ENCODE measurements around the gene RELN. TPM values are rescaled to one million over a fixed set of nuclear protein-coding genes. Genes with fewer than 3 reads are reported as not detected.

The RELN gene
- total RNA-seq, 1 experiment from 2014 or later, result 0.10 TPM

DNA sequence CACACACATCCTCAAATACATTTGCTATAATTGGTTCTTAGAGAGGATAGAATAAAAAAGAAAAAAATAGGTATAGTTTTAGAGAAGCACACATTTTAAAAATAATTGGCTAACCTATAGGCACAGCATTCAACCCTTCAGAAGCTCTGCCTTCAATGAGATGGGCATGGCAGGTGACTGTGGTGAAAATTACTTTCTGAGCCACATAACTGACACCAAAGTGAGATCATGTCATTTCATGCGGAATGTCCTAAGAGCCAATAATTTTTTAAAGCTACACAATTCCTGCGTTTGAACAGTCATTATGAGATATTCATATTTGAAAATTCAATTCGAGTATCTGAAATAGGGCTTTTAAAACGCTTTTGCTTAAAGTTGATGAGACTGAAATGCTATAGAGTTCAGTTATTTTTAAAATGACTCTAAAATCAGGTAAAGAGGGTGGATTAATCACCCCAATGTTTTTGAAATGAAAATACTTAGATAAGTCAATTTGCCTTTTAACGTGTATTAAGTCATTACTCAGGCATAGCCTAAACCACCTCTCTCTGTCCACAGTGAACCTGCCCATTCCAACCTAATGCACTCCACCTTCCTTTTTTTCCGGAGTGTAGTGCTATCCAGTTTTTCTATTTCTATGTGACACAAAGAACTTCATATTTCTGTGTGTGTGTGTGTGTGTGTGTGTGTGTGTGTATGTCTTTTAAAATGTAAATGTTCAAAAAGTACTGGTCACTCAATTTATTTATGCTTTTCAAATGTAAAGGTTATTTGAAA is 6.1 kb downstream of the RELN start:
- TF ChIP-seq POLR2AphosphoS5 (IDR thresholded peaks at IDR 0.05; ENCODE audit: low read depth, low read length), result no peak
- TF ChIP-seq, protein P1, sequence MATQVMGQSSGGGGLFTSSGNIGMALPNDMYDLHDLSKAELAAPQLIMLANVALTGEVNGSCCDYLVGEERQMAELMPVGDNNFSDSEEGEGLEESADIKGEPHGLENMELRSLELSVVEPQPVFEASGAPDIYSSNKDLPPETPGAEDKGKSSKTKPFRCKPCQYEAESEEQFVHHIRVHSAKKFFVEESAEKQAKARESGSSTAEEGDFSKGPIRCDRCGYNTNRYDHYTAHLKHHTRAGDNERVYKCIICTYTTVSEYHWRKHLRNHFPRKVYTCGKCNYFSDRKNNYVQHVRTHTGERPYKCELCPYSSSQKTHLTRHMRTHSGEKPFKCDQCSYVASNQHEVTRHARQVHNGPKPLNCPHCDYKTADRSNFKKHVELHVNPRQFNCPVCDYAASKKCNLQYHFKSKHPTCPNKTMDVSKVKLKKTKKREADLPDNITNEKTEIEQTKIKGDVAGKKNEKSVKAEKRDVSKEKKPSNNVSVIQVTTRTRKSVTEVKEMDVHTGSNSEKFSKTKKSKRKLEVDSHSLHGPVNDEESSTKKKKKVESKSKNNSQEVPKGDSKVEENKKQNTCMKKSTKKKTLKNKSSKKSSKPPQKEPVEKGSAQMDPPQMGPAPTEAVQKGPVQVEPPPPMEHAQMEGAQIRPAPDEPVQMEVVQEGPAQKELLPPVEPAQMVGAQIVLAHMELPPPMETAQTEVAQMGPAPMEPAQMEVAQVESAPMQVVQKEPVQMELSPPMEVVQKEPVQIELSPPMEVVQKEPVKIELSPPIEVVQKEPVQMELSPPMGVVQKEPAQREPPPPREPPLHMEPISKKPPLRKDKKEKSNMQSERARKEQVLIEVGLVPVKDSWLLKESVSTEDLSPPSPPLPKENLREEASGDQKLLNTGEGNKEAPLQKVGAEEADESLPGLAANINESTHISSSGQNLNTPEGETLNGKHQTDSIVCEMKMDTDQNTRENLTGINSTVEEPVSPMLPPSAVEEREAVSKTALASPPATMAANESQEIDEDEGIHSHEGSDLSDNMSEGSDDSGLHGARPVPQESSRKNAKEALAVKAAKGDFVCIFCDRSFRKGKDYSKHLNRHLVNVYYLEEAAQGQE (IDR thresholded peaks at IDR 0.05; ENCODE audit: insufficient read depth in 1 of 2, low read depth in 2 of 2, low read length in 1 of 2), result no peak
- no peak for ATAC-seq
- no peak for DNase-seq (ENCODE audit: low read depth, low spot score)
- H3K36me3 ChIP-seq (ENCODE audit: control insufficient read depth, insufficient read depth, low read length), result no peaks in the 10 kb centered on the region
- BruUV-seq (replicated peaks), result no TSS peak
- no peaks in the 10 kb centered on the region for H3K9me3 ChIP-seq (ENCODE audit: control insufficient read depth, insufficient read depth, low read depth, low read length)
- H3K27me3 ChIP-seq (ENCODE audit: control insufficient read depth, insufficient read depth, low read length), result peaks cover 17% of the 10 kb centered on the region
- no peaks in the 10 kb centered on the region for H3K4me1 ChIP-seq (ENCODE audit: control insufficient read depth, insufficient read depth, low read length)
- no peak overlapping the region for H3K27ac ChIP-seq (ENCODE audit: low read length)
- CTCF ChIA-PET, result no interaction called here
- in situ Hi-C loops (cut with HindIII; ENCODE audit: low pct_unique_long_range_greater_than_20kb, low sequenced_read_pairs), result no loop called here
- intact Hi-C loops (cut with micrococcal nuclease; ENCODE audit: unreplicated experiment), result no loop called here
- POLR2A ChIA-PET, result no interaction called here
- H3K4me3 ChIP-seq (ENCODE audit: low read depth in 2 of 2, low read length in 2 of 2), result no peak overlapping the region

DNA sequence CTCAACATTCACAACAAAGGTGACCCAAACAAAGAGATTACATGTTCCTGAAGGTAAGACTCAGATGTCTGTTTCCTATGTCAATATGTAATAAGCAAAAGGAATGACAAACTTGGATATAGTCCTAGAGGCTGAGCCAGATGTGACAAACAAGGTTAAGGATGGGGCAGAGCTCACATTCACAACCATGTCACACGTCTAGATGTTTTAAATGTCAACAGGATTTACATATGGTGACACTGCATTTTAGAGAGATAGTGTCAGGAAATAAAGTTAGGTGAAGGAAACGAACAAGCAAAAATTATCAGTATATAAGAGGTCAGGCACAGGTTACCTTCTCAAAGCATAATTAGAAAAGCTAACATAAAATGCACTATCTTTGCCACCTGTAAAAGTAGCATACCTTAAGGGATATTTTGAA is 8.4 kb downstream of the RELN start:
- ATAC-seq, result no peak
- Histone ChIP-seq H3K27ac (ENCODE audit: low read length) (no peak overlapping the region), H3K4me1 (ENCODE audit: control insufficient read depth, insufficient read depth, low read length) (no peaks in the 10 kb centered on the region), H3K9me3 (ENCODE audit: control insufficient read depth, insufficient read depth, low read depth, low read length) (no peaks in the 10 kb centered on the region), H3K36me3 (ENCODE audit: control insufficient read depth, insufficient read depth, low read length) (no peaks in the 10 kb centered on the region), H3K27me3 (ENCODE audit: control insufficient read depth, insufficient read depth, low read length) (peaks cover 10% of the 10 kb centered on the region), H3K4me3 (ENCODE audit: low read depth in 2 of 2, low read length in 2 of 2) (no peak overlapping the region)
- CTCF ChIA-PET, result no interaction called here
- in situ Hi-C loops (cut with HindIII; ENCODE audit: low pct_unique_long_range_greater_than_20kb, low sequenced_read_pairs) (no loop called here), intact Hi-C loops (cut with micrococcal nuclease; ENCODE audit: unreplicated experiment) (no loop called here)
- no peak for DNase-seq (ENCODE audit: low read depth, low spot score)
- no TSS peak for BruUV-seq (replicated peaks)
- TF ChIP-seq, protein P1 (IDR thresholded peaks at IDR 0.05; ENCODE audit: insufficient read depth in 1 of 2, low read depth in 2 of 2, low read length in 1 of 2), result no peak
- TF ChIP-seq POLR2AphosphoS5 (IDR thresholded peaks at IDR 0.05; ENCODE audit: low read depth, low read length) (no peak), TCF7L2 (IDR thresholded peaks at IDR 0.05; ENCODE audit: low read depth, low read length) (no peak), SIN3A (IDR thresholded peaks at IDR 0.05; ENCODE audit: borderline replicate concordance, insufficient read depth, low read depth, low read length) (no peak)
- TF ChIP-seq, protein P2, sequence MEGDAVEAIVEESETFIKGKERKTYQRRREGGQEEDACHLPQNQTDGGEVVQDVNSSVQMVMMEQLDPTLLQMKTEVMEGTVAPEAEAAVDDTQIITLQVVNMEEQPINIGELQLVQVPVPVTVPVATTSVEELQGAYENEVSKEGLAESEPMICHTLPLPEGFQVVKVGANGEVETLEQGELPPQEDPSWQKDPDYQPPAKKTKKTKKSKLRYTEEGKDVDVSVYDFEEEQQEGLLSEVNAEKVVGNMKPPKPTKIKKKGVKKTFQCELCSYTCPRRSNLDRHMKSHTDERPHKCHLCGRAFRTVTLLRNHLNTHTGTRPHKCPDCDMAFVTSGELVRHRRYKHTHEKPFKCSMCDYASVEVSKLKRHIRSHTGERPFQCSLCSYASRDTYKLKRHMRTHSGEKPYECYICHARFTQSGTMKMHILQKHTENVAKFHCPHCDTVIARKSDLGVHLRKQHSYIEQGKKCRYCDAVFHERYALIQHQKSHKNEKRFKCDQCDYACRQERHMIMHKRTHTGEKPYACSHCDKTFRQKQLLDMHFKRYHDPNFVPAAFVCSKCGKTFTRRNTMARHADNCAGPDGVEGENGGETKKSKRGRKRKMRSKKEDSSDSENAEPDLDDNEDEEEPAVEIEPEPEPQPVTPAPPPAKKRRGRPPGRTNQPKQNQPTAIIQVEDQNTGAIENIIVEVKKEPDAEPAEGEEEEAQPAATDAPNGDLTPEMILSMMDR (IDR thresholded peaks at IDR 0.05), result no peak
- POLR2A ChIA-PET, result no interaction called here

Measured in Panc1 (cell line).